Upper lobe of left lung (tissue), 4 donors: Measurements from ENCODE around the gene VPS13C.

Source experiments
- EP300 ChIP-seq, 4 donors: sonication (generic); formaldehyde crosslinking; IDR thresholded peaks; one replicate each; pipeline ENCODE4 v1.5.1; 2017; ENCODE audit warnings: antibody characterized with exemption in 4 of 4, control low read depth in 2 of 4
- POLR2AphosphoS5 ChIP-seq, 2 donors: sonication (generic); formaldehyde crosslinking; IDR thresholded peaks; one replicate each; pipeline ENCODE4 v1.5.1; 2017; ENCODE audit warnings: antibody characterized with exemption in 2 of 2
- TF ChIP-seq, protein P1 (sequence below), 6 experiments: fragments of 450-650 bp in 4 of 6; fragments of 200-600 bp in 2 of 6; sonication (generic) in 2 of 6; IDR thresholded peaks; one replicate each; pipeline ENCODE4 v1.5.1; 2016 to 2019; ENCODE audit warnings: antibody characterized with exemption in 6 of 6

DNA sequence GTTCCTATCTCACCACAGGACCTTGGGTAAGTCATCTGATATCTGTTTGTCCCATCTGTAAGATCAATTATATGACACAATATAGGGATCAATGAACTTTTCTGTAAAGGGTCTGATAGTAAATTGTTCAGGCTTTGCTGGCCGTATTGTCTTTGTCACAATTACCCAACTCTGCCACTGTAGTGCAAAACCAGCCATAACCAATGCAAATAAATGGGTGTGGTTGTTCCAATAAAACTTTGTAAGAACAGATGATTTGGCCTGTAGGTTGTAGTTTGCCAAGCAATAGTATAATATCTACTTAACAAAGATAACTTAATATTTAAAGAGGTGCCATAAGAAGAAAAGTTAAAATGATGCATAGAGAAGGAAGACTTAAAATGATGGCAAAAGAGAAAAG is 210.8 kb downstream of the VPS13C start:
- TF ChIP-seq, protein P1, sequence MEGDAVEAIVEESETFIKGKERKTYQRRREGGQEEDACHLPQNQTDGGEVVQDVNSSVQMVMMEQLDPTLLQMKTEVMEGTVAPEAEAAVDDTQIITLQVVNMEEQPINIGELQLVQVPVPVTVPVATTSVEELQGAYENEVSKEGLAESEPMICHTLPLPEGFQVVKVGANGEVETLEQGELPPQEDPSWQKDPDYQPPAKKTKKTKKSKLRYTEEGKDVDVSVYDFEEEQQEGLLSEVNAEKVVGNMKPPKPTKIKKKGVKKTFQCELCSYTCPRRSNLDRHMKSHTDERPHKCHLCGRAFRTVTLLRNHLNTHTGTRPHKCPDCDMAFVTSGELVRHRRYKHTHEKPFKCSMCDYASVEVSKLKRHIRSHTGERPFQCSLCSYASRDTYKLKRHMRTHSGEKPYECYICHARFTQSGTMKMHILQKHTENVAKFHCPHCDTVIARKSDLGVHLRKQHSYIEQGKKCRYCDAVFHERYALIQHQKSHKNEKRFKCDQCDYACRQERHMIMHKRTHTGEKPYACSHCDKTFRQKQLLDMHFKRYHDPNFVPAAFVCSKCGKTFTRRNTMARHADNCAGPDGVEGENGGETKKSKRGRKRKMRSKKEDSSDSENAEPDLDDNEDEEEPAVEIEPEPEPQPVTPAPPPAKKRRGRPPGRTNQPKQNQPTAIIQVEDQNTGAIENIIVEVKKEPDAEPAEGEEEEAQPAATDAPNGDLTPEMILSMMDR (IDR thresholded peaks at IDR 0.05): no peak
- TF ChIP-seq POLR2AphosphoS5 (IDR thresholded peaks at IDR 0.05) (no peak), EP300 (IDR thresholded peaks at IDR 0.05) (no peak)
